ENCODE measurements around the gene ANXA5. TPM values are rescaled to one million over a fixed set of nuclear protein-coding genes. Genes with fewer than 3 reads are reported as not detected.

Gene ANXA5
- total RNA-seq, 6 experiments from 2014 or later, result 52.2 to 216 (median 97.8) TPM

DNA sequence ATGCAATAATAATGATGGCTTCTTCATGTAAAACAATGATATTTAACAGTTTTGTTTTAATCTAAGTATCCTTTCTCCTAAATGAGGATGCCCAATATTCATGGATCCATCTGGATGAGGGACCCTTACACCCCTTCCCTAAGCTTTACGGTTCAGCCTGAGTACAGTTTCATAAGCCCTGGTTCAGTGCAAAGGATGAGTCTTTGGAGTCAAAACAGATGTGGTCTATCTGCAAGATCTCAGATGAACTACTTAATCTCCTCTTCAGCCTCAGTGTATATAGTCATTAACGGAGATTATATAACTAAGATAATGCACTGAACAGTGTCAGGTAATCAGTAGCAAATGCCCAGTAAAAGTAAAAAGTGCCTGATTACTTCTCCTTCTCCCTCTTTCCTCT, 22.1 kb downstream of the ANXA5 start:
- H3K4me3 ChIP-seq, result no peak overlapping the region
- TF ChIP-seq CTCF (IDR thresholded peaks at IDR 0.05) (no peak), POLR2A (IDR thresholded peaks at IDR 0.05) (no peak)
- WGBS (ENCODE audit: insufficient coverage, low coverage, low lambda C conversion rate, missing lambda C conversion rate), result 95% methylated on average over 2 of the region's 2 CpGs
- no peaks in the 10 kb centered on the region for H3K27me3 ChIP-seq
- H3K4me1 ChIP-seq, result no peaks in the 10 kb centered on the region
- intact Hi-C loops (cut with DNase I), result no loop called here
- H3K9me3 ChIP-seq, result no peaks in the 10 kb centered on the region
- ATAC-seq (no peak), DNase-seq (no peak)
- H3K27ac ChIP-seq, result no peak overlapping the region
- peaks cover 0 to 53% (median 27%) of the 10 kb centered on the region in 4 donors for H3K36me3 ChIP-seq

- no peak overlapping the region for H3K4me3 ChIP-seq
- H3K27me3 ChIP-seq, result no peaks in the 10 kb centered on the region
- H3K4me1 ChIP-seq, result no peaks in the 10 kb centered on the region
- H3K9me3 ChIP-seq, result no peaks in the 10 kb centered on the region
- TF ChIP-seq POLR2A (IDR thresholded peaks at IDR 0.05) (no peak), CTCF (IDR thresholded peaks at IDR 0.05) (no peak)
- WGBS (ENCODE audit: insufficient coverage, low coverage, low lambda C conversion rate, missing lambda C conversion rate), result 92% methylated on average over 1 of the region's 1 CpG
- intact Hi-C loops (cut with DNase I), result no loop called here
- no peak overlapping the region for H3K27ac ChIP-seq
- DNase-seq, result no peak
- no peak for ATAC-seq
- H3K36me3 ChIP-seq, result peaks cover 0 to 55% (median 27%) of the 10 kb centered on the region in 4 donors
Observed at GRCh38 chr4:121674191-121674590, 22.6 kb downstream of the ANXA5 start.

GRCh38 chr4:121669163-121669550, 27.6 kb downstream of the ANXA5 start:
- TF ChIP-seq POLR2A (IDR thresholded peaks at IDR 0.05) (no peak), CTCF (IDR thresholded peaks at IDR 0.05) (no peak)
- Histone ChIP-seq H3K4me3 (no peak overlapping the region), H3K36me3 (peaks cover 0 to 61% (median 25%) of the 10 kb centered on the region in 4 donors), H3K27me3 (no peaks in the 10 kb centered on the region), H3K27ac (no peak overlapping the region), H3K9me3 (no peaks in the 10 kb centered on the region), H3K4me1 (no peaks in the 10 kb centered on the region)
- WGBS (ENCODE audit: insufficient coverage, low coverage, low lambda C conversion rate, missing lambda C conversion rate), result 65% methylated on average over 2 of the region's 2 CpGs
- intact Hi-C loops (cut with DNase I), result no loop called here
- DNase-seq, result no peak
- no peak for ATAC-seq

DNA sequence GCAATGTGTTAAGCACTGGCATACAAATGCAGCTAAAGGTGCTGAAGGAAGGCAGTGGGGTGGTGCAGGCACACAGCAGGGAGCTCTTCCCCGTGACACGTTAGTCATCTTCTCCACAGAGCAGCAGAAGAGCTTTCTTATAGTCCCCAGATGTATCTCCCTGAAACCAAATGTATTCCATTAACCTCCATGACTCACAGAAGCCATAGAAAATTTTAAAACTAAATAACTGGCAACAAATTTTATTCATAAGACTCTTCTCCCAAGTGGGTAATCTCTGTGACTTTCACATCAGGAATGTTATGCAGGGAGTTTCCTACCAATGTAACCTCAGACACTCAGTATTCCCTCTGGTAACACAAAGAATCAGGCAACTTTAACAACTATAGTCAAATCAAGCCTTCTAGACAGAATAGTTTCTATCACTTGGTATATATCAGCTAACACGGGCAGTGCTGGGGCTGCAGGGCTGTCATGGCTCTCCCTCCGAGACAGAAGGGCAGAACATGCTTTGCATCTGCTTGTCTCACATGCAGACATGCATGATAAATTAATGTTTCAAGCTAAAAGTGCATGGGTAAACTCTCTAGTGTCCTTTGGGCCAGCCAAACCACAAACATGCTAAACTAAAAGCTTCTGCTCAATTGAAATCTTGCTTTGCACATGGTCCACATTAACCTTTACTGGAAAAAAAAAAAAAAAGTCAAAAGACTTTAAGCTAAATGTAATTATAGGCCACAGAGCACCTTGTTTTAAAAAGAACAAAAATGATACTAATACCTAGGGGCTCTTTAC, 28.2 kb downstream of the ANXA5 start:
- no peaks in the 10 kb centered on the region for H3K27me3 ChIP-seq
- H3K27ac ChIP-seq, result no peak overlapping the region
- WGBS (ENCODE audit: insufficient coverage, low coverage, low lambda C conversion rate, missing lambda C conversion rate), result 96% methylated on average over 4 of the region's 4 CpGs
- no peak for ATAC-seq
- H3K4me3 ChIP-seq, result no peak overlapping the region
- no peak for DNase-seq
- H3K4me1 ChIP-seq, result no peaks in the 10 kb centered on the region
- no peaks in the 10 kb centered on the region for H3K9me3 ChIP-seq
- intact Hi-C loops (cut with DNase I), result no loop called here
- peaks cover 0 to 61% (median 25%) of the 10 kb centered on the region in 4 donors for H3K36me3 ChIP-seq
- no peak for TF ChIP-seq CTCF (IDR thresholded peaks at IDR 0.05)
- TF ChIP-seq POLR2A (IDR thresholded peaks at IDR 0.05), result no peak

All from right lobe of liver (tissue), 6 donors.